GM23248 (cell line): ENCODE measurements around the gene ARMS2.

ENCODE experiments used
- EZH2 ChIP-seq: fragments of 200-600 bp; sonication (generic); IDR thresholded peaks from 2 replicates; pipeline ENCODE4 v1.6.1; 2018; ENCODE audit warnings: antibody characterized with exemption, mild to moderate bottlenecking; ENCODE audit not compliant: insufficient read depth, poor library complexity, severe bottlenecking
- EZH2phosphoT487 ChIP-seq: fragments of 200-600 bp; sonication (generic); IDR thresholded peaks from 2 replicates; pipeline ENCODE4 v1.6.1; 2018; ENCODE audit warnings: antibody characterized with exemption, moderate library complexity, mild to moderate bottlenecking, low read depth; ENCODE audit not compliant: insufficient read depth

DNA sequence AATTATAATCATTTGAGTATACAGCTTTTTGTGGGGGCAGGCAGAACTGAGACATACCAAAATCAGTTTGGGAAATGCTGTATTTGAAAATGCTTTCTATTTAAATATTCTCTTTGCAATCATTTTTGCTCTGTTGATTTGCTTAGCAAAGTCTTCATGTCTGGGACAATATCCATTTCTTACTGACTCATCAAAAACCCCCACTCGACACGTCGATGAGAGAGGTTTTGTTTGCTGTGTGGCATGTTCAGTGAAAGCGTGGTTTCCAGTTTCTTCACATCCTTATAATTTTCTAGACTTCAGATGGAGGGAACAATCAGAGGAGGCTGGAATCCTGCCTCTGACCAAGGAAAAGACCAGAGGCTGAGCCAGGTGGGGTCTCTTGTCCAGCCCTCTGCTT, 35.8 kb downstream of the ARMS2 start:
- TF ChIP-seq EZH2, result no peak
- no peak for TF ChIP-seq EZH2phosphoT487
